HepG2 (cell line): Measurements from ENCODE around the gene GPT2. TPM values are rescaled to one million over a fixed set of nuclear protein-coding genes. Genes with fewer than 3 reads are reported as not detected.
A peak's percentile ranks its signal among the peaks of the same experiment; 100 is the strongest.

Experiments
- BATF2 ChIP-seq: sonication (generic); formaldehyde crosslinking; IDR thresholded peaks from 2 replicates; pipeline ENCODE4 v1.8.0; 2022; ENCODE audit warnings: mild to moderate bottlenecking, missing genetic modification reagents, moderate library complexity
- BHLHE40 ChIP-seq: IDR thresholded peaks from 2 replicates; pipeline ENCODE4 v1.6.1; 2011; ENCODE audit warnings: low read length, improper control_type of control experiment
- CSRNP1 ChIP-seq: sonication (generic); formaldehyde crosslinking; IDR thresholded peaks from 2 replicates; pipeline ENCODE4 v1.8.1; 2023; ENCODE audit warnings: mild to moderate bottlenecking, missing genetic modification reagents
- EZH2 ChIP-seq: conservative IDR thresholded peaks from 2 replicates; pipeline ENCODE4 v1.6.1; 2012; ENCODE audit warnings: mild to moderate bottlenecking, low read depth, low read length, moderate library complexity
- JARID2 ChIP-seq: sonication (generic); formaldehyde crosslinking; IDR thresholded peaks from 2 replicates; pipeline ENCODE4 v1.8.1; 2023; ENCODE audit warnings: missing genetic modification reagents, inconsistent platforms; ENCODE audit not compliant: insufficient replicate concordance
- REPIN1 ChIP-seq: sonication (generic); formaldehyde crosslinking; IDR thresholded peaks from 2 replicates; pipeline ENCODE4 v1.8.0; 2022; ENCODE audit warnings: missing genetic modification reagents, low read depth, mild to moderate bottlenecking, borderline replicate concordance
- TCF7 ChIP-seq: sonication (generic); IDR thresholded peaks from 2 replicates; pipeline ENCODE4 v1.6.1; 2016; ENCODE audit warnings: antibody characterized with exemption, low read depth
- ZNF318 ChIP-seq: sonication (generic); formaldehyde crosslinking; IDR thresholded peaks from 2 replicates; pipeline ENCODE4 v1.4.0; 2020; ENCODE audit warnings: mild to moderate bottlenecking, missing genetic modification reagents
- ZNF510 ChIP-seq: sonication (generic); formaldehyde crosslinking; IDR thresholded peaks from 2 replicates; pipeline ENCODE4 v1.4.0; 2020; ENCODE audit warnings: low read depth, mild to moderate bottlenecking, missing genetic modification reagents
- ZNF644 ChIP-seq: IDR thresholded peaks from 2 replicates; pipeline ENCODE4 v1.6.1; 2016; ENCODE audit warnings: low read depth
- ZNF652 ChIP-seq: IDR thresholded peaks from 2 replicates; pipeline ENCODE4 v1.6.1; 2016; ENCODE audit warnings: low read depth, borderline replicate concordance
- ZNF766 ChIP-seq: sonication (generic); formaldehyde crosslinking; IDR thresholded peaks from 2 replicates; pipeline ENCODE4 v1.5.0; 2020; ENCODE audit warnings: missing genetic modification reagents, borderline replicate concordance
- polyA plus RNA-seq, 8 experiments: library from polyadenylated mRNA; depleted of rRNA in 3 of 8; stranded (reverse) in 7 of 8; unstranded in 1 of 8; fragments of >200 nt; fragmentation: Illumina TruSeq in 4 of 8; extraction: Trizol in 4 of 8; gene quantifications; 2 replicates each; pipeline versions ENCODE4 v1.2.1 to v1.2.3, GENCODE V29; 2011 to 2016; ENCODE audit warnings: low read depth in 4 of 8, missing spikeins in 1 of 8, mixed read lengths in 1 of 8; ENCODE audit not compliant: insufficient read depth in 1 of 8
- total RNA-seq, 5 experiments: library from RNA; depleted of rRNA; stranded (reverse); fragments of >200 nt; fragmentation: Illumina TruSeq; extraction: Trizol; gene quantifications; 2 replicates each; pipeline ENCODE4 v1.2.3, GENCODE V29; 2016; ENCODE audit warnings: low read depth in 1 of 5
- TF ChIP-seq, protein P1 (sequence below): IDR thresholded peaks from 2 replicates; pipeline ENCODE4 v1.6.1; 2016
- TF ChIP-seq, protein P2 (sequence below): sonication (generic); formaldehyde crosslinking; conservative IDR thresholded peaks from 2 replicates; pipeline ENCODE4 v1.4.0; 2020; ENCODE audit warnings: missing genetic modification reagents
- TF ChIP-seq, protein P3 (sequence below): IDR thresholded peaks from 2 replicates; pipeline ENCODE4 v1.6.1; 2012; ENCODE audit warnings: inconsistent platforms

Gene GPT2
- total and polyA plus RNA-seq, 2 of the 13 experiments (the other 11 are each of a cell fraction or from before 2014, with no cell fraction given) = 138 to 267 TPM

DNA sequence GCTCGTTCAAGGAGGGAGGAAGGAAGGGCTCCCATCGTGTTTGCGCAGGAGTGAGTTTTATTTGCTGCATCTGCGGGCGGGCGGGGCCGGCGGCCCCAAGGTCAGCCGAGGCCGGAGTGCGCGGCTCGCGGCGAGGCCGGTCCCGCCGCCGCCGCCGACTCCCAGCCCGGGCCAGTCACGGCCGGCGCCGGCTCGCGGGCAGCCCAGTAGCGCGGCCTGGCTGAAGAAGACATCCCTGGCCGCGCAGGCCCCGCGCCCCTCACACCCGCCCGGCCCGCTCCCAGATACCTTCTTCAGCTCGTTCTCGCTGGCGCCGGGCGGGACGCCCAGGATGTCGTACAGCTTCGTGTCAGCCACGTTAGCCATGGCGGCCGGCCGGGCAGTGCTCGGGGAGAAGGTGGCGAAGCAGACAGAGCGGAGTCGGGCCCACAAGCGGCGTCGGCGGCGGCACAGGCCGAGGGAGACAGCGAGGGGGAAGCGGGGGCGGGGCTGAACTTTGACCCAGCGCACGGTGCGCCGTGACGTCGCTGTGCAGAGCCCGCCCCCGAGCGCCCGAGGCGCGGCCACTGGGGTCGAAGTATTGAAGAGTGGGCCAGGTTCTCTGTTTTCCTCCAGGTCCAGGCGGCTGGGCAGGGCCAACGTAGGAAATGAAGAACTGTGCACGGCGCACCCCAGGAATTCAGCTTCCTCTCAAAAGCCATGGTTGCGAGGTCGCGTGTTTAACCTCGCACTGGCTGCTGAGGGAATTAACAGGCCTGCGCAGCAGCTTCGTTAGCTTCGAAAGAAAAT is 89.2 kb downstream of the GPT2 start, which contains the start of gene DNAJA2 (continued):
- TF ChIP-seq, protein P1, sequence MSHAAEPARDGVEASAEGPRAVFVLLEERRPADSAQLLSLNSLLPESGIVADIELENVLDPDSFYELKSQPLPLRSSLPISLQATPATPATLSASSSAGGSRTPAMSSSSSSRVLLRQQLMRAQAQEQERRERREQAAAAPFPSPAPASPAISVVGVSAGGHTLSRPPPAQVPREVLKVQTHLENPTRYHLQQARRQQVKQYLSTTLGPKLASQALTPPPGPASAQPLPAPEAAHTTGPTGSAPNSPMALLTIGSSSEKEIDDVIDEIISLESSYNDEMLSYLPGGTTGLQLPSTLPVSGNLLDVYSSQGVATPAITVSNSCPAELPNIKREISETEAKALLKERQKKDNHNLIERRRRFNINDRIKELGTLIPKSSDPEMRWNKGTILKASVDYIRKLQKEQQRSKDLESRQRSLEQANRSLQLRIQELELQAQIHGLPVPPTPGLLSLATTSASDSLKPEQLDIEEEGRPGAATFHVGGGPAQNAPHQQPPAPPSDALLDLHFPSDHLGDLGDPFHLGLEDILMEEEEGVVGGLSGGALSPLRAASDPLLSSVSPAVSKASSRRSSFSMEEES = peak; percentile 68; the same call in 1 of the 2 replicates
- TF ChIP-seq, protein P2, sequence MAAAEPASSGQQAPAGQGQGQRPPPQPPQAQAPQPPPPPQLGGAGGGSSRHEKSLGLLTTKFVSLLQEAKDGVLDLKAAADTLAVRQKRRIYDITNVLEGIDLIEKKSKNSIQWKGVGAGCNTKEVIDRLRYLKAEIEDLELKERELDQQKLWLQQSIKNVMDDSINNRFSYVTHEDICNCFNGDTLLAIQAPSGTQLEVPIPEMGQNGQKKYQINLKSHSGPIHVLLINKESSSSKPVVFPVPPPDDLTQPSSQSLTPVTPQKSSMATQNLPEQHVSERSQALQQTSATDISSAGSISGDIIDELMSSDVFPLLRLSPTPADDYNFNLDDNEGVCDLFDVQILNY (CRISPR knock-in tag) = peak; percentile 57
- TF ChIP-seq, protein P3, sequence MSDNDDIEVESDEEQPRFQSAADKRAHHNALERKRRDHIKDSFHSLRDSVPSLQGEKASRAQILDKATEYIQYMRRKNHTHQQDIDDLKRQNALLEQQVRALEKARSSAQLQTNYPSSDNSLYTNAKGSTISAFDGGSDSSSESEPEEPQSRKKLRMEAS = peak; percentile 82
- TF ChIP-seq REPIN1 (CRISPR knock-in tag) (peak; percentile 84; the same call in 1 of the 2 replicates), EZH2 (no peak), TCF7 (no peak), JARID2 (CRISPR knock-in tag) (peak; percentile 67), ZNF510 (CRISPR knock-in tag) (no peak), ZNF644 (CRISPR knock-in tag) (no peak), BATF2 (CRISPR knock-in tag) (peak; percentile 91; the same call in 1 of the 2 replicates), ZNF766 (CRISPR knock-in tag) (peak; percentile 97), ZNF652 (CRISPR knock-in tag) (no peak), BHLHE40 (0 out of 2 replicates have a peak, but pooled peaks have one; percentile 46), ZNF318 (CRISPR knock-in tag) (no peak), CSRNP1 (CRISPR knock-in tag) (peak; percentile 25; the same call in 1 of the 2 replicates)
